BLaER1 treated with 17β-estradiol and CSF1 and Interleukin-3, amounts not matched to agents 10 nM and 100 nM (cell line): Measurements from ENCODE around the gene LGI1.
A peak's percentile ranks its signal among the peaks of the same experiment; 100 is the strongest.

Experiments used
- H3K27ac ChIP-seq, 11 experiments: shearing (Covaris generic); formaldehyde crosslinking; 2 replicates each; pipeline ENCODE4 v1.8.1; 2022
- H3K27me3 ChIP-seq, 11 experiments: shearing (Covaris generic); formaldehyde crosslinking; 2 replicates each; pipeline ENCODE4 v1.8.1; 2022
- H3K36me3 ChIP-seq, 11 experiments: shearing (Covaris generic); formaldehyde crosslinking; 2 replicates each; pipeline ENCODE4 v1.8.1; 2022
- H3K4me1 ChIP-seq, 10 experiments: shearing (Covaris generic); formaldehyde crosslinking; 2 replicates each; pipeline ENCODE4 v1.8.1; 2022
- H3K4me2 ChIP-seq, 11 experiments: shearing (Covaris generic); formaldehyde crosslinking; 2 replicates each; pipeline ENCODE4 v1.8.1; 2022
- H3K4me3 ChIP-seq, 10 experiments: shearing (Covaris generic); formaldehyde crosslinking; 2 replicates each; pipeline ENCODE4 v1.8.1; 2022
- H3K9ac ChIP-seq, 11 experiments: shearing (Covaris generic); formaldehyde crosslinking; 2 replicates each; pipeline ENCODE4 v1.8.1; 2022
- H3K9me3 ChIP-seq, 11 experiments: shearing (Covaris generic); formaldehyde crosslinking; replicated peaks in 1 of 11; 2 replicates each; pipeline ENCODE4 v1.8.1; 2022
- H4K20me1 ChIP-seq, 11 experiments: shearing (Covaris generic); formaldehyde crosslinking; 2 replicates each; pipeline ENCODE4 v1.8.1; 2022
- Cebpa-rat ChIP-seq, 11 experiments: shearing (Covaris generic); IDR thresholded peaks; 2 replicates each; pipeline ENCODE4 v1.8.1; 2022

LGI1 gene

GRCh38 chr10:93757801-93758507 is at the start of gene LGI1:
TSS of gene LGI1 (plus strand) at chr10:93757936. CDS start at chr10:93758145, 209 bp downstream.
- no peak within 1 kb of the TSS for H3K4me2 ChIP-seq
- no peaks in the 10 kb centered on the region for H3K27me3 ChIP-seq
- no peaks in the 10 kb centered on the region for H3K9me3 ChIP-seq
- no peaks in the 10 kb centered on the region for H4K20me1 ChIP-seq
- no peaks in the 10 kb centered on the region for H3K4me1 ChIP-seq
- H3K4me3 ChIP-seq: no peak within 1 kb of the TSS
- H3K36me3 ChIP-seq: no peaks in the 10 kb centered on the region
- no peak for TF ChIP-seq Cebpa-rat (IDR thresholded peaks at IDR 0.05)
- H3K27ac ChIP-seq: no peak within 1 kb of the TSS
- H3K9ac ChIP-seq: no peak within 1 kb of the TSS

GRCh38 chr10:93710333-93710909 is 47.3 kb upstream of the LGI1 start:
- Histone ChIP-seq H3K4me2 (no peak overlapping the region), H3K9me3 (no peaks in the 10 kb centered on the region), H3K36me3 (no peaks in the 10 kb centered on the region), H3K9ac (no peak overlapping the region), H3K4me3 (no peak overlapping the region), H3K27ac (no peak overlapping the region), H3K4me1 (peaks cover 0 to 6% (median 0%) of the 10 kb centered on the region in 10 experiments; a peak in 1 of 20 replicates), H4K20me1 (no peaks in the 10 kb centered on the region), H3K27me3 (no peaks in the 10 kb centered on the region)
- no peak for TF ChIP-seq Cebpa-rat (IDR thresholded peaks at IDR 0.05)

- Histone ChIP-seq H3K4me2 (no peak overlapping the region), H3K36me3 (no peaks in the 10 kb centered on the region), H3K27ac (no peak overlapping the region), H3K9ac (no peak overlapping the region), H4K20me1 (no peaks in the 10 kb centered on the region), H3K4me1 (peaks cover 0 to 6% (median 0%) of the 10 kb centered on the region in 10 experiments; a peak in 1 of 20 replicates), H3K4me3 (no peak overlapping the region), H3K9me3 (no peaks in the 10 kb centered on the region), H3K27me3 (no peaks in the 10 kb centered on the region)
- TF ChIP-seq Cebpa-rat (IDR thresholded peaks at IDR 0.05): no peak
These were observed 45.8 kb upstream of the LGI1 start for GRCh38 chr10:93711891-93712290.

DNA sequence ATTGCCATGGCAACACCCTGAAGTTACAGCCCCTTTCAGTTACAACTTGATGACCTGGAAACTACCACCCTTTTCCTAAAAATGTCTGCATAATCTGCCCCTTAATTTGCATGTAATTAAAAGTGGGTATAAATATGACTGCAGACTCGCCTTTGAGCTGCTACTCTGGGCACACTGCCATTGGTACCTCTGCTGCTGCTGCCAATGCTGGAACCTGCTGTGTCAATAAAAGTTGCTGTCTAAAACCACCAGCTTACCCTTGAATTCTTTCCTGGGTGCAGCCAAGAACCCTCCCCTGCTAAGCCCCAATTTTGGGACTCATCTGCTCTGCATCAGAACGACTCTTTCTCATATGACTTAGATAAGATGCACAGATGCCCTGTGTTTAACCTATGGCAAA is 45.1 kb upstream of the LGI1 start:
- Histone ChIP-seq H3K36me3 (no peaks in the 10 kb centered on the region), H3K4me2 (no peak overlapping the region), H3K4me3 (no peak overlapping the region), H4K20me1 (no peaks in the 10 kb centered on the region), H3K9ac (no peak overlapping the region), H3K27me3 (no peaks in the 10 kb centered on the region), H3K4me1 (peaks cover 0 to 6% (median 0%) of the 10 kb centered on the region in 10 experiments; a peak in 1 of 20 replicates), H3K27ac (no peak overlapping the region), H3K9me3 (no peaks in the 10 kb centered on the region)
- no peak for TF ChIP-seq Cebpa-rat (IDR thresholded peaks at IDR 0.05)

DNA sequence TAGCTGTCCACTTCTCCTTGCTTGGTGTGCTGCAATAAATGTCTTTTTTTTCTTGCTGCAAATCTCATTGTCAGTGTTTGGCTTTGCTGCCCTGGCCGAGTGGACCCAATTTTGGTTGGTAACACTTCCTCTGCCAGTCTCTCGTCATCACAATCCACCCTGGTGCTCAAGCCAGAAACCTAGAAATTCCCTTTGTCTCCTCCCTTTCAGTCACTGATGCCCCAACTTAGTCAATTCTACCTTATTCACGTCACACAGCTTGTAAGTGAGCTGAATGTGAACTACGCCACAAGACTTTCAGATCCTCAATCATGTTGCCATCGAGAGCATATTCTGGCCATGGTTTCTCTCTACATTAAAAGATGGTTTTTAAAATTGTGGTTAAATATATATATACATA is 42.4 kb upstream of the LGI1 start:
- H3K9ac ChIP-seq: no peak overlapping the region
- H3K4me1 ChIP-seq: peaks cover 0 to 18% (median 9%) of the 10 kb centered on the region in 10 experiments; a peak in 11 of 20 replicates
- H3K27me3 ChIP-seq: no peaks in the 10 kb centered on the region
- H3K4me2 ChIP-seq: no peak overlapping the region
- H3K9me3 ChIP-seq: no peaks in the 10 kb centered on the region
- no peaks in the 10 kb centered on the region for H4K20me1 ChIP-seq
- TF ChIP-seq Cebpa-rat (IDR thresholded peaks at IDR 0.05): no peak
- no peaks in the 10 kb centered on the region for H3K36me3 ChIP-seq
- no peak overlapping the region for H3K27ac ChIP-seq
- H3K4me3 ChIP-seq: no peak overlapping the region

DNA sequence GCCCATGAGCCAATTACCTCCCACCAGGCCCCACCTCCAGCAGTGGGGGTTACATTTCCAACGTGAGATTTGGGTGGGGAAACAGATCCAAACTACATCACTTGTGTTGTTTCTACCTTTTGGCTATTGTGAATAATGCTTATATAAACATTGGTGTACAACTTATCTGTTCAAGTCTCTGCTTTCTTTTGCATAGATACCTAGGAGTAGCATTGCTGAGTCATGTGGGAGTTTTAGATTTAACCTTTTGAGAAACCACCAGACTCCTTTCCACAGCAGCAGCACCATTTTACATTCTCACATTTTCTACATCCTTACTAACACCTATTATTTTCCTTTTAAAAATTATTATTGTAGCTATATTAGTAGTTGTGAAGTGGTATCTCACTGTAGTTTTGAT is 41.0 kb upstream of the LGI1 start:
- Histone ChIP-seq H3K4me3 (no peak overlapping the region), H3K36me3 (no peaks in the 10 kb centered on the region), H3K4me2 (no peak overlapping the region), H3K4me1 (peaks cover 0 to 26% (median 13%) of the 10 kb centered on the region in 10 experiments; a peak in 11 of 20 replicates), H4K20me1 (no peaks in the 10 kb centered on the region), H3K27me3 (no peaks in the 10 kb centered on the region), H3K27ac (no peak overlapping the region), H3K9ac (no peak overlapping the region), H3K9me3 (no peaks in the 10 kb centered on the region)
- TF ChIP-seq Cebpa-rat (IDR thresholded peaks at IDR 0.05): no peak

GRCh38 chr10:93718937-93719725 is 38.6 kb upstream of the LGI1 start:
- Histone ChIP-seq H3K9me3 (no peaks in the 10 kb centered on the region), H3K9ac (no peak overlapping the region), H4K20me1 (no peaks in the 10 kb centered on the region), H3K36me3 (no peaks in the 10 kb centered on the region), H3K4me3 (no peak overlapping the region), H3K27ac (no peak overlapping the region), H3K4me2 (peak overlapping the region in 7 of 11 experiments; percentile 24 to 65 (median 46); a peak in 11 of 22 replicates), H3K4me1 (peaks cover 0 to 42% (median 13%) of the 10 kb centered on the region in 10 experiments; a peak in 11 of 20 replicates), H3K27me3 (no peaks in the 10 kb centered on the region)
- no peak for TF ChIP-seq Cebpa-rat (IDR thresholded peaks at IDR 0.05)

DNA sequence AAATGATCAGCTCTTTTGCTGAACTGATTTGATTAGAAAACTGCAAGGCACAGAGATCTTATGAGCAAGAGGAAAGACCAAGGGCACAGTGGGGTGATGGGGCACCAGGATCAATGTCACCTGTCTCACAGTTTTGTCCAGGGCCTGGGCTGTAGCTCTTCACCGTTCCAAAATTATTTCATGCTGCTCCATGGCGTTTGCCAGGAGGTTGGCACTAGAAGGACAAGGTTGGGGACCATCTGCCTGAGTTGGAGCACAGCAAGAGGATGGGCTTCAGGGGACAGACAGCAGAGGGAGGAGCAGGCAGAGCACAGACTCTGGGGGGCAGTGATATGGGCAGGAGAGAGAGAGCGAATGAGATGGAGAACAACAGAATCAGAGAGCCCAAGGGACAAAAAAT is 37.8 kb upstream of the LGI1 start:
- Histone ChIP-seq H3K9ac (no peak overlapping the region), H3K4me3 (no peak overlapping the region), H3K27me3 (no peaks in the 10 kb centered on the region), H3K4me2 (peak overlapping the region in 3 of 11 experiments; percentile 45 to 65 (median 46); a peak in 5 of 22 replicates), H3K4me1 (peaks cover 0 to 44% (median 13%) of the 10 kb centered on the region in 10 experiments; a peak in 11 of 20 replicates), H4K20me1 (no peaks in the 10 kb centered on the region), H3K36me3 (no peaks in the 10 kb centered on the region), H3K27ac (no peak overlapping the region), H3K9me3 (no peaks in the 10 kb centered on the region)
- TF ChIP-seq Cebpa-rat (IDR thresholded peaks at IDR 0.05): no peak

DNA sequence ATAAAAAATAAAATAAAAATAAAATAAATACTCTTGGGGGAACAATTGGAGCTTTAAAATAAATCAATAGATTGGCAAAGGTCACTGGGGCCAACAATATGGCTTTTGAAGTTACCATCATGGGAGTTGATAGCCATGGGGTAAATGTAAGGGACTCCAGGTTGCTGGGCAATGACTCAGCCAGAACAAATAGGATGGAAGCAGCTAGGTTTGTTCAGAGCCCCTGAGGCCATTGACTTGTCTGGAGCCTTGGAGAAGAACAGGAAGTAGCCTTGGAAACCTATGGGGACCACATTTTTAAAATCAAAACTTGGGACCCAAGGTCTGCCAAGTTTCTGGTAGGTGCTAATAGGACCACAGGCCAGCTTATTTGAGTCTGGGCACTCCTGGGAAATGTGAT is 35.2 kb upstream of the LGI1 start:
- Histone ChIP-seq H3K4me3 (no peak overlapping the region), H3K4me1 (peaks cover 0 to 44% (median 13%) of the 10 kb centered on the region in 10 experiments; a peak in 11 of 20 replicates), H4K20me1 (no peaks in the 10 kb centered on the region), H3K4me2 (peak overlapping the region in 2 of 11 experiments; percentile 61 to 65; a peak in 4 of 22 replicates), H3K9me3 (no peaks in the 10 kb centered on the region), H3K36me3 (no peaks in the 10 kb centered on the region), H3K9ac (no peak overlapping the region), H3K27ac (no peak overlapping the region), H3K27me3 (no peaks in the 10 kb centered on the region)
- TF ChIP-seq Cebpa-rat (IDR thresholded peaks at IDR 0.05): no peak
